Vagina (tissue), 2 donors: ENCODE data around the gene PRPF40B. TPM values are rescaled to one million over a fixed set of nuclear protein-coding genes. Genes with fewer than 3 reads are reported as not detected.

ENCODE experiments used
- DNase-seq, 2 donors: peaks; one replicate each; pipeline ENCODE4 v3.0.0-alpha.2; 2017; ENCODE audit errors: extremely low spot score in 2 of 2
- H3K27ac ChIP-seq: fragments of 200-600 bp; sonication (generic); one replicate; pipeline ENCODE4 v1.5.1; 2019
- H3K27me3 ChIP-seq: fragments of 200-600 bp; sonication (generic); one replicate; pipeline ENCODE4 v1.5.1; 2019
- H3K36me3 ChIP-seq, 2 donors: fragments of 200-600 bp; sonication (generic); one replicate each; pipeline ENCODE4 v1.5.1; 2017 to 2019
- H3K4me1 ChIP-seq: fragments of 200-600 bp; sonication (generic); one replicate; pipeline ENCODE4 v1.5.1; 2019
- H3K4me3 ChIP-seq, 2 donors: fragments of 200-600 bp; sonication (generic); 1 replicate in 1 of 2; 2 replicates in 1 of 2; pipeline ENCODE4 v1.5.1; 2016 to 2019
- H3K9me3 ChIP-seq: fragments of 200-600 bp; sonication (generic); one replicate; pipeline ENCODE4 v1.5.1; 2019
- CTCF ChIP-seq, 3 experiments: fragments of 450-650 bp in 2 of 3; fragments of 200-600 bp in 1 of 3; sonication (generic) in 1 of 3; IDR thresholded peaks; one replicate each; pipeline ENCODE4 v1.5.1; 2017 to 2019; ENCODE audit warnings: antibody characterized with exemption in 3 of 3, mild to moderate bottlenecking in 2 of 3, moderate library complexity in 2 of 3
- POLR2A ChIP-seq, 2 donors: fragments of 450-650 bp; IDR thresholded peaks; one replicate each; pipeline ENCODE4 v1.6.1; 2017; ENCODE audit warnings: antibody characterized with exemption in 2 of 2, mild to moderate bottlenecking in 2 of 2, moderate library complexity in 2 of 2
- POLR2AphosphoS5 ChIP-seq, 2 donors: sonication (generic); formaldehyde crosslinking; IDR thresholded peaks; one replicate each; pipeline ENCODE4 v1.9.0; 2017; ENCODE audit warnings: antibody characterized with exemption in 2 of 2, mild to moderate bottlenecking in 2 of 2, low read depth in 1 of 2; ENCODE audit not compliant: insufficient read depth in 1 of 2
- intact Hi-C: fragments of 100-400 bp; cut with DNase I; formaldehyde crosslinking; loops from one replicate; pipeline ENCODE4 v1.15.1; 2023
- total RNA-seq: library from RNA; depleted of rRNA; stranded (reverse); fragments of >200 nt; gene quantifications from one replicate; pipeline ENCODE4 v1.2.3, GENCODE V29; 2016

Gene PRPF40B
- total RNA-seq, 1 donor from 2014 or later: 22.1 TPM

- H3K36me3 ChIP-seq: peaks cover 0 to 23% of the 10 kb centered on the region in 2 donors
- H3K27ac ChIP-seq: no peak overlapping the region
- H3K4me3 ChIP-seq: no peak overlapping the region
- TF ChIP-seq CTCF (IDR thresholded peaks at IDR 0.05) (no peak), POLR2A (IDR thresholded peaks at IDR 0.05) (no peak), POLR2AphosphoS5 (IDR thresholded peaks at IDR 0.05; ENCODE audit: insufficient read depth in 1 of 2, low read depth in 1 of 2) (no peak)
- no peaks in the 10 kb centered on the region for H3K4me1 ChIP-seq
- no peaks in the 10 kb centered on the region for H3K27me3 ChIP-seq
- DNase-seq: no peak
- no peaks in the 10 kb centered on the region for H3K9me3 ChIP-seq
- intact Hi-C loops: no loop called here
Observed at GRCh38 chr12:49654715-49655114, 31.4 kb downstream of the PRPF40B start.

DNA sequence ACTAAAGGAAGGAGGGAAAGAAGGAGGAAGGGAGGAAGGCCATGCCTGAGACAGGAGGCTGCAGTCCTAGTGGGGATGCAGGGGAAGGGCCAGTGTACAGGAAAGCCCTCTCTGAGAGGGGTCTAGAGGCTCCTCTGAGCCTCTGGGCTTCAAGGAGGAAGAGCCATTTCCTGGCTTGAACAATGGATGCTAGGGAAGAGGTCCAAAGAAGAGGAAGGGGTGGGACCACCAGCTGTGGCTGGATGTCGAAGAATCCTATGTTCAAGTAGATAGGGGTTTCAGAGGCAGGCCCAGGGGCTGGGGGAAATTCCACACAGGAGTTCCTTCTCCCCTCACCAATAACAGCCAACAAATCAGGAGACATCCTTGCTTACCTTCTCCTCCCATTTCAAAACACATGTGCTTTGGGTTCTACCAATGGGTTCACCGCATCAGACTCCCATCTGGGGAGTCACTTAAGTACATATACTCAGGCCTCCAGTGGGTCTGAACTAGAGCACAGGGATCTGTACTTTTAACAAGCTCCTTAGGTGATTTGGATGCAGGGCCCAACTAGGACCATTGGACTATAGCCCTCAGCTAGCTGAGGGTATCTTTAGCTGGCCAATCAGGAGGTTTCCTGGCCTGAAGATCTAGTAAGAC, 32.4 kb downstream of the PRPF40B start:
- TF ChIP-seq CTCF (IDR thresholded peaks at IDR 0.05) (no peak), POLR2A (IDR thresholded peaks at IDR 0.05) (no peak), POLR2AphosphoS5 (IDR thresholded peaks at IDR 0.05; ENCODE audit: insufficient read depth in 1 of 2, low read depth in 1 of 2) (no peak)
- Histone ChIP-seq H3K4me3 (no peak overlapping the region), H3K36me3 (peaks cover 0 to 17% of the 10 kb centered on the region in 2 donors), H3K27ac (no peak overlapping the region), H3K9me3 (no peaks in the 10 kb centered on the region), H3K4me1 (no peaks in the 10 kb centered on the region), H3K27me3 (no peaks in the 10 kb centered on the region)
- no peak for DNase-seq
- intact Hi-C loops: no loop called here

- no peak for DNase-seq
- Histone ChIP-seq H3K36me3 (peaks cover 0 to 13% of the 10 kb centered on the region in 2 donors), H3K27me3 (no peaks in the 10 kb centered on the region), H3K4me3 (no peak overlapping the region), H3K4me1 (peaks cover 16% of the 10 kb centered on the region), H3K27ac (no peak overlapping the region), H3K9me3 (no peaks in the 10 kb centered on the region)
- intact Hi-C loops: no loop called here
- no peak for TF ChIP-seq POLR2A (IDR thresholded peaks at IDR 0.05)
Observed at GRCh38 chr12:49658276-49658675, 34.9 kb downstream of the PRPF40B start.

- H3K27ac ChIP-seq: no peak overlapping the region
- peaks cover 0 to 7% of the 10 kb centered on the region in 2 donors for H3K36me3 ChIP-seq
- H3K27me3 ChIP-seq: no peaks in the 10 kb centered on the region
- intact Hi-C loops: no loop called here
- no peaks in the 10 kb centered on the region for H3K9me3 ChIP-seq
- no peak overlapping the region for H3K4me3 ChIP-seq
- no peak for DNase-seq
- TF ChIP-seq CTCF (IDR thresholded peaks at IDR 0.05) (no peak), POLR2AphosphoS5 (IDR thresholded peaks at IDR 0.05; ENCODE audit: insufficient read depth in 1 of 2, low read depth in 1 of 2) (no peak), POLR2A (IDR thresholded peaks at IDR 0.05) (no peak)
- peaks cover 31% of the 10 kb centered on the region for H3K4me1 ChIP-seq
Observed at GRCh38 chr12:49659753-49660152, 36.4 kb downstream of the PRPF40B start.

GRCh38 chr12:49661191-49661590, 37.8 kb downstream of the PRPF40B start:
- Histone ChIP-seq H3K4me1 (peaks cover 33% of the 10 kb centered on the region), H3K4me3 (no peak overlapping the region), H3K9me3 (no peaks in the 10 kb centered on the region), H3K27ac (no peak overlapping the region), H3K27me3 (no peaks in the 10 kb centered on the region), H3K36me3 (peaks cover 0 to 7% of the 10 kb centered on the region in 2 donors)
- DNase-seq: no peak
- intact Hi-C loops: no loop called here
- TF ChIP-seq POLR2A (IDR thresholded peaks at IDR 0.05) (no peak), CTCF (IDR thresholded peaks at IDR 0.05) (no peak), POLR2AphosphoS5 (IDR thresholded peaks at IDR 0.05; ENCODE audit: insufficient read depth in 1 of 2, low read depth in 1 of 2) (no peak)
